GM19025 (cell line): Measurements from ENCODE around the gene TBL2.
"Not testable (repeated sequence)": the region's sequence is repeated elsewhere in the genome, so short reads cannot be mapped to it uniquely, and the experiment has no call there.

Experiments
- ATAC-seq: cut with Tn5 transposase; IDR thresholded peaks from one replicate; pipeline ENCODE4 v1.9.1; 2021; ENCODE audit warnings: mild to moderate bottlenecking, low read depth, moderate library complexity; ENCODE audit not compliant: unreplicated experiment

Gene TBL2

DNA sequence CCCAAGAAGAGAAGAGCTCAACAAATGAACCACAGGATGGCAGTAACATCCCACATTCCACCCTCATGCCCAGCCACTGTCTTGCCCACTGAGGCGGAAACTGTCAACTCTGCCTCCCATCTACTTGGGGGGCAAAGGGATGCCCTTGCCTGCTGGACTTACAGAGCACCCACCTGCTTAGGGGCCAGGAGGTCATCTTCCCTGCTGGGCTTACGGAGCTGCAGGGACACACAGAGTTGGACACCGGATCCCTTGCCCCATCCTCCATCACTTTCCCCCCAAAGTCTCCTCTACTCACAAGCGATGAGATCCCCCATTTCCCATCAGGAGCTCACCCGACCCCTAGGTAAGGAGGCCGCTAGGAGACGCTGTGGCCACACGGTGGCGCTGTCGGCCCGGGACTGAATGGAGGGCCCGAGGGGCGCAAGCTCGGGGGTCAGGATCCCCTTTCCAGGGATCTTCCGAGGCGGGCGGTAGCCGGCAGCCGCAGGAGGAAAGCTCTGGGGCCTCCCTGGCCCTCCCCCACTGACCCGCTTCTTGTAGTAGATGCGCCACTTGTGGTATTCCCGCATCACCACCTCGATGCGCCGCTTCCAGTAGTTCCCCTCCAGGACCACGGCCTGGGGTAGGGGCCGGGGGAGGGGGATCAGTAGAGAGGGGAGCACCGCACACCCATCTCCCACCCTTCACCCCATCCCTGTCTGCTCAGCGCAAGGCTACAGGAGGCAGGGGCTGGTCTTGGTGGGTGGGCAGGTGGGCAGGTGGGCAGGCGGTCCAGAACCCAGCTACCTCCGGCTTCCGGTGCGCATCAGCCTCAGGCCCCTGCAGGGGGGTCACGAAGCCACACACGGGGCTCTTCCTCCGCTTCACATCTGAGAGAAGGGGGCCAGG, 28.7 kb upstream of the TBL2 start:
- ATAC-seq: no peak

DNA sequence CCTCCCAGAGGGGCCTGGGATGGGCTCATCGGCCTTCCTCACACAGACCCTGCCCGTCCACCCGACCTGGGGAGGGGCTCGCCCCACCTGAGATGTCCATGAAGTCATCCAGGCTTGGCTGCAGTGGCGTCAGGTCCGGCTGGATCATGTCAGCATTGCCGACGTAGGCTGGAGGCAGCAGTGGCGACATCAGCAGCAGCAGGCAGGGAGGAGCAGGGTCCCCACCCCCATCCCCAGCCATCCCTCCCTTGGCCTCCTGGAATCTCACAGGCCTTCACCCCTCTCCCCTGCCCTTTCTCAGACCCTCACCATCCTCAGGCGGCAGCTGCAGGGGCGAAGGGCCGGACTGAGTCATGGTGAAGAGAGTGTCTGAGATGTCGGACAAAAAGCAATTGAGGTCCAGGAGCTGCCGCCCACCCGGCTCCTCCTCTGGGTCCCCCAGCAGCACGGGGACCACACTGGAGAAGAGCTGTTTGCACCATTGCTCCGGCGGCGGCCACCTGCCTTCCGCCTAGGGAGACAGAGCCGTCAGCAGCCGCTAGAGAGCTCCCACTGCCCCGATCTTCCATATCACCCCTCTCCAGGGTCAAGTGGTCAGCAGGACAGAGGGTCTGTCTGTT, 27.3 kb upstream of the TBL2 start:
- ATAC-seq: no peak

DNA sequence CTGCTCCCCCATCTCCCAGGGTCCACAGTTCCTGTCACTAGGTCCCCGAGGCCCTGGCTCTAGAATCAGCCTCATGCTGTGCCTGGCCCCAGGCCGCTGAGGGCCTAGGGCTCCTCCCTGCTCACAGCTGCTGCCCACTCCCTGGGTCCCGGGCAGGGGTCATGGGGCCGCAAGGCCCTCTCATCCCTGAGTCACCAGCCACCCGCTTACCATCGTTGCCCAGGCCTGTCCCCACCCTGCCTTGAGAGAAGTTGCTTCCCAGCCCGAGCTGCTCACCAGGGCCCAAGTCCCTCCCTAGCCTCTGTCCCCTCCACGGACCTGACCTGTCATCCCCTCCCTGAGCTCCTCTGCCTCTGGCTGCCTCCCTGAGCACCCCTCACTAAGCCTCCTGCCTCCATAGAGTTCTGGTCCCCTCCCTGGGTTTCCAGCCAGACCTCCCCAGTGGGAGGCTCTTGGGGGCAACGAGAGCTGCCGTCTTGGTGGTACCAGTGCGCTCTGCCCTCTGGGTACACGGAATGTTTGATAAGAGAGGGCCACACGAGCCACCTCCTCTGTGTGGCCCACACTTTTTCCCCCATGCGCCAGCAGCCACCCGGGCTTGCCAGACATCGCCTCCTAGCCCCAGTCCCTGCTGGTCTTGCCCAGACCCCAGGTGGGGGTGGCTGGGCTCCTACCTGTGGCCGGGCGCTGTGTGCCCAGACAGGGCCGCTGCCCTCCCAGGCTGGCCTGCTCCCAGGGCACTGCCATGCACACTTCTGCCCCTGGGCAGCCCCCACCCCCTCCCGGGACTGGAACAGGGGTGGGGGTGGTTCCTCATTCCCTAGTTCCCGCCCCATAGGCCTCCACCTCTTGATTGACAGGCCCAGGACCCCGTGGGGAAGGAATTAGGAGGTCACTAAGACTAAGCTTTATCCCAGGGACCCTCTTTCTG, 24.6 kb upstream of the TBL2 start:
- ATAC-seq: no peak

DNA sequence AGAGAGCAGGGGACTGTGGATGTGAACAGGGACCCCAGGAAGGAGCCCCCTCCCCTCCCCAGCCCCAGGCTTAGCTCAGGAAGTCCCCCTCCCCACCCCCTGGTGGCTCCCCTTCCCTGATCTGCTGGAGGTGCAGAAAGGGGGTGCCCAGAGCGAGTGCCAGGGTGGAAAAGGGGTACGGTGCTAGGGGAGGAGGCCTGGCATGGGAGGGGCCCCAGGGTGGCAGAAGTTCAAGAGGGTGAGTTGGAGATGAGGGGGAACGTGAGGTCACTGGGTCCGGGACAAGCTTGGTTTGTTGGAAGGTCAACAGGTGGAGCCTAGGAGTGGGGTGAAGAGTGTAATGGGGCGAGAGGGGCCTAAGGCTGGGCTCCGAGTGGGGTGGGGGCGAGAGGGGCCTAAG, 21.5 kb upstream of the TBL2 start:
- ATAC-seq: no peak

DNA sequence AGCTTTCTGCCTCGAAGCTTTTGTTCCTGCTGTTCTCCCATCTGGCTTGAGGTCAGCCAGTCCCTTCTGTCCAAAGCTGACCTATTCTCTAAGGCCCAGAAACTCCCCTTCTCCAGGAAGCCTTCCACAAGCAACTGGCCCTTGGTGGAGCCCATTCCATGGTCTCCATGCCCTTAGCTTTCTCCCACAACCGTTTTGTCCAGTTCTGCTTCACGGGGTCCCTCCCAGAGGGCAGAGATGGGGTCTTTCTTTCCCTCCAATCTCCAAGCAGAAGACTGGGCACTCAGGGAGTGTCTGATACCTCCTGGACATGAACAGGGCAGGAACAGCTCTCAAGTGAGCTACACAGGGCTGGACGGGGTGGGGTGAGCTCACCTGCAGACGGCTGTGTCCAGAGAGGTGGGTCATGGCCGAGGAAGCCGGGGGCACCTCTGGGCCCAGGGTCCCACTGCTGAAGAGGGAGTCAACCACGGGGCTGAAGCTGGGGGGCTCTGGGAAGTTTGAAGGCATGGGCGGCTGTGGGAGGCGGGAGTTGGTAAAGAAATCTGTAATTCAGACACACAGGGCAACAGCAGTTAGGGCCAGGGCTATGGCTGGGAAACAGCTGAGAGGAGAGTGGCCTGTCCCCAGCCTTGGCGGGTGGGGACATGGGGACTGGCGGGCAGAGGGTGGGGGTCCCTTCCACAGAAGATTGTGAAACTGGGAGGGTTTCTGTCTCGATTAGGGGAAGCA, 20.9 kb upstream of the TBL2 start:
- no peak for ATAC-seq

DNA sequence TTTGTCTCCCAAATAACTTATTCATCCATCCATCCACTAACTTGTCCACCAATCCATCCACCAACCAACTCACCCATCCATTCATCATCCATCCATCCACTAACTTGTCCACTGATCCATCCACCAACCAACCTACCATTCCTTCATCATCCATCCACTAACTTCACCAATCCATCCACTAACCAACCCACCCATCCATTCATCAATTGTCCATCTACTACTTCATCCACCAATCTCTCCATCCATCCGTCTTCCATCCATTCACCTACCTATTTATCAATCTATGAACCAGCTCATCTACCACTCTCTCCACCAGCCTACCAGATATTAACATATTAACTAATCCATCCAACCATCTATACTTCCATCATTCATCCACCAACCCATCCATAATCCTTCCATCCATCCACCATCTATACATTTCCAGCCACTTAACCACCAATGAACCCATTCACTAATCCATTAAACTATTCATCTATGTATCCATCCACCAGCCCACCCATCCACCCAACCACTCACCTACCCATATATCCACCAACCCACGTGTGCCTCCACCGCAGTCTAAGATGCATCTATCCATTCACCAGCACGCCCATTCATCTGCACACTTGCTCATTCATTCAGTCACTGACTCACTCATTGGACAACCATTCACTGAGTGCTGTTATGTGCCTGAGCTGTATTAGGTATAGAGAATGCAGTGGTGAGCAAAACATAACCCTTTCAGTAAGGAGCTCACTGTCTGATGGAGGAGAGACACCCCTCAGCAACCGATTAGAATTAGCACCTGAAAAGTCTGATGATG, 19.8 kb upstream of the TBL2 start:
- no peak for ATAC-seq

DNA sequence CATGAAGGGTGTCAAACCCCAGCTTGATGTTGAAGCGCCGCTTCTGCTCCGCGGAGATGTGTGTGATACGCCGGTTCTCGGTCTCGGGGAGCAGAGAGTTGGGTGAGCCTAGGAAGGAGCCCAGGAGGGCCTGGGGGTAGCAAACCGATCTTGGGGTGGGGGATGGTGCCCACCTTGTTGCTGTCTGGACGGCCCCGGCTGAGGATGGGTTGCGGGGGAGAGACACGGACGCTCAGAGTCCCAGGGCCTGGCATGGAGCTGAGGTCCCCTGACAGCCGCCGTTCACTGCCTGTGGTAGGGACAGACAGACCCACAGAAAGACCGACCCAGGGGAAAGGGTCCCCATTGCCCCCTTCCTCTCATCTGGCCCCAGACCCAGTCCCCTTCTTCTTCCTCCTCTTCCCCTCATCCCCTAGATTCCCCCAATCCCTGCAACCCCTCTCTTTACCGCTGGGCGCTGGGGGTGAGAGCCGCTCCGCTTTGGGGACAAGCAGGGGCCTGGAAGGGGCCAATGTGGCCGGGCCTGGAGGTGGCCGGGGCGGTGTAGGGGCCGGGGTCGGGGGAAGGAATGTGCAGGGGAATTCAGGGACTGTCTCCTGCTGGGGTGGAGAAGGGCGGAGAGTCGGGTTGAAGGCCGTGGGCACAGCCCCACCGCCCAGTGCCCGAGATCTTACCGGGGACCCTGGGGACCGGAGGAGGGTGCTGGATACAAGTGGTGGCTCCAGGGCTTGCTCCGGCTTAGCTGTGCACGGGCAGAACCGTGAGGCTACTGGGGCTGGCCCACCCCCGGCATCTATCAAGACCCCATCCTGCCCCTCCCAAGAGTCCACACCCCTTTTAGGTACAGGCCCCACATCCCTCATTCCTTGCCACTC, 18.0 kb upstream of the TBL2 start:
- no peak for ATAC-seq

DNA sequence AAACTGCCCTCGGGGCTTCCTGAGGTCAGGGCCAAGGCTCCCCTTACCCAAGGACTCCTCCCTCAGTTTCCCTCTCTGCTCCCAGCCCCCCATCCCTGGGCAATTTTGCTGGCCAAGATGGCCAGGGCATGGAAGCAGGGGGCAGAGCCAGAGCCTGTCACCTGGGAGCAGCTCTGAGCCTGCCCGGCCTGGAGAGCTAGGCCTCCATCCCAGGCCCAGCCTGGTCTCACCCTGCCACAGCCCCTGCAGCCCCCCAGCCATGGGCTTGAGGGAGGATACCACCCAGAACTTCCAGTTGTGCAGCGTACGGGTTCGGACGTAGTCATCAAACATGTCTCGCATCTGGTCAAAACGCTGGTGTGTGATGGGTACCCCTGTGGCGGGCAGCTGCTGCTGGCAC, 17.0 kb upstream of the TBL2 start:
- no peak for ATAC-seq

DNA sequence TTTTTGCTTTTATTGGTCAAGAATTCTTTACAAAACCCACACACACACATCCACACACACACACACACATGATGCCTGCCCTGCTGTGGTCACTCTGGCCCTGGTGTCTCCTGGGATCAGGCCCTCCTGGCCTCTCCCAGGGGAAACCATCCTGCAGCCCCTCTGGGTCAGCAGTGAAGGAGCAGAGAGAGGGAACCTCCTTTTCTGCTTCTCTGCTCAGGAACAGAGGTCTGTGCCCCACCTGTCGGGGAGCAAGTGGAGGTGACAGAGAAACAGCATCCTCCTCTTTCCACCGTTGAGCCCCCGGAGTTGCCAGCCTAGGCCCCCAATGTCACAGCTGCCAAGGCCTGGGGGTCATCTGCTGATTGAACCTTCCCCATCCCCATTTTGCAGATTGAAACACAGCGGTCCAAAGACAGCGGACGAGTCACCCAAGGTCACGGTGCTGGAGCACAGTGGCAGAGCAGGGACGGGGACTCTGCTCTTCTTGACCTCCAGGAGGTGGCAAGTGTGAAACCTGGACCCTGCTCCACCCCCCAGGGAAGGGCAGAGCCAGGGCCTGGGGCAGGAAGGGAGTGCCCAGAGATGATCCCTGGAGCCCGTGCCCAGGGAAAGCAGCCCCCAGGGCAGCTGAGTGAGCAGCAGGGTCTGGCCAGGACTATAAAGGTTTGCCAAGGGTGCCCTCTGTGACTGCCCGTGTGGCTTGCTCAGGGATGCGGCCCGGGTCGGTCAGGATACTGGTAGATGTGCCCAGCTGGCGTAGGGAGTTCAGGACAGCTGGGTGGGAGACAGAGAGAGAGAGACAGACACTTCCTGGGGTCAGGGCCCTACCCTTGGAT, 15.0 kb upstream of the TBL2 start:
- no peak for ATAC-seq

DNA sequence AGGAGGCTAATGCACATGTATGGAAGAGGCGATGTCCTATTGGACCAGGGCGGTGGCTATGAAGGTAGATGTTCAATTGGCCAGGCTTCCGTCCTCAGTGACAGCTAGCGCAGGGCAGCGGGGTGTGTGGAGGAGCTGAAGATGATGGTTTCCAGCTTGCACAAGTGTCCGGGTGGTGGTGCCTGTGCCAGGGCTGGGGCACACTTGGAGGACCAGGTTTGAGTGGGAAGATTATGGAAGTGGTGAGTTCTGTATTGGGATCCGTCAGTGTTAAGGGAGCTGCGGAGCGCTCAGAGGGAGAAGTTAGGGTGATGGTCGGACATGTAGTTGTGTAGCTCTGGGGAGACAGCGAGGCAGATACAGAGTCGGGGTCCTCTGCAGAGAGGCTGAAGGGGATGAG, 8.5 kb upstream of the TBL2 start:
- ATAC-seq: no peak

DNA sequence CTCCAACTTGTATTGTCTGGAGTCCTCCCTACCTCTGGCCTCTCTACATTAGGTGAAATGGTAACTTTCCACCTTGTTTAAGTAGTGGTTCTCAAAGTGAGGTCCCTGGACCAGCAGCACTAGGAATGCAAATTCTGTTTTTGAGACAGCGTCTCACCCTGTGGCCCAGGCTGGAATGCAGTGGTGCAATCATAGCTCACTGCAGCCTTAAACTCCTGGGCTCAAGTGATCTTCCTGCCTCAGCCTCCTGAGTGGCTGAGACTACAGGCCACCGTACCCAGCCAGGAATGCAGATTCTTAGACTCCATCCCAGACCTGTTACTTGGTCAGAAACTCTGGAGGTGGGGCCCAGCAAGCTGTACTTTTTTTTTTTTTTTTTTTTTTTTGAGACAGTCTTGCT, 6.8 kb upstream of the TBL2 start:
- no peak for ATAC-seq

DNA sequence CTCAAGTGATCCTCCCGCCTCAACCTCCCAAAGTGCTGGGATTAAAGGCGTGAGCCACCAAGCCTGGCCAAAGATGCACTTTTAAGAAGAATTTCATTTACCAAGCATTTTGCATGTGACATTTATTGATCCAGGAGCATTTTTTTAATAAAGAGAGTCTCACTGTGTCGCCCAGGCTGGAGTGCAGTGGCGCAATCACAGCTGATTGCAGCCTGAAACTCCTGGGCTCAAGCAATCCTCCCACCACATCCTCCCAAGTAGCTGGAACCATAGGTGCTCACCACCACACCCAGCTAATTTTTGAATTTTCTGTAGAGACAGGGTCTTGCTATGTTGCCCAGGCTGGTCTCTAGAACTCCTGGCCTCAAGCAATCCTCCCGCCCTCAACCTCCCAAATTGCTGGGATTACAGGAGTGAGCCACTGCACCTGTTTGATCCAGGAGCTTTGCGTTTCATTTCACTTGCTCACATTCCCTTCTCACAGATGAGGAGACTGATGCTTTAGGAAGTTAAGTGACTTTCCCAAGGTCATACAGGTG, 4.4 kb upstream of the TBL2 start:
- no peak for ATAC-seq

DNA sequence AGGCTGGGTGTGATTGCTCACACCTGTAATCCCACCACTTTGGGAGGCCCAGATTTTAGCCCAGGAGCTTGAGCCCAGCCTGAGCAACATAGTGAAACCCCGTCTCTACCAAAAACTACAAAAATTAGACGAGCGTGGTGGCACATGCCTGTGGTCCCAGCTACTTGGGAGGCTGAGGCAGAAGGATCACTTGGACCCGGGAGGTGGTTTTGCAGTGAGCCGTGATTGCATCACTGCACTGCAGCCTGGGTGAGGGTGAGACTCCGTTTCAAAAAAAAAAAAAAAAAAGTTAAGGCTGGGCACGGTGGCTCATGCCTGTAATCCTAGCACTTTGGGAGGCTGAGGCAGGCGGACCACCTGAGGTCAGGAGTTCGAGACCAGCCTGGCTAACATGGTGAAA, 2.6 kb upstream of the TBL2 start:
- not testable (repeated sequence) for ATAC-seq

DNA sequence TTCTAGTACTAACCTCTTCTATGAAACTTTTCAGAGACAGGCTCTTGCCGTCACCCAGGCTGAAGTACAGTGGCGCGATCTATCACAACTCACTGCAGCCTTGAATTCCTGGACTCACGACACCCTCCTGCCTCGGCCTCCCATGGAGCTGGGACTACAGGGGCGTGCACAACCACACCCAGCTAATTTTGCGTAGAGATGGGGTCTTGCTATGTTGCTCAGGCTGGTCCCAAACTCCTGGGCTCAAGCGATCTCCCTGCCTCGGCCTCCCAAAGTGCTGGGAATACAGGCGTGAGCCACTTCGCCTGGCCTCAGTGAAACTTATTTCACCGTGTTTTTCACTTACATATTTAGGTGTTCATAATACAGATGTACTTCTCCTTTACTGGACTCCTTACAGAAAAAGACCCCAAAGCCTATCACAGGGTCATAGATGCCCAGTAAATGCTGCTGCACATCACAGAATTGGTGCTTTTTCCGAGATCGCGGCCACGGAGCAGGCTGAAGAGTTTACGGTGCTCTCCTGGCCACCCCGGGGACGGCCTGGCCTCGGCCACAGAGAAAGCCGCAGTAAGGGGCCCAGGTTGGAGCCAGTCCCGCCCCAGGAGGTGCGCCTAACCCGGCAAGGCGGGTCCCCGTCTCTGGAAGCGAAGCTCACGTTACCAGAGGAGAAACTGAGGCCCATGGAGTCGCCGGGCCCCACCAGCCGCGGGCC, 595 bp downstream of the TBL2 start:
- ATAC-seq: peak; percentile 7

DNA sequence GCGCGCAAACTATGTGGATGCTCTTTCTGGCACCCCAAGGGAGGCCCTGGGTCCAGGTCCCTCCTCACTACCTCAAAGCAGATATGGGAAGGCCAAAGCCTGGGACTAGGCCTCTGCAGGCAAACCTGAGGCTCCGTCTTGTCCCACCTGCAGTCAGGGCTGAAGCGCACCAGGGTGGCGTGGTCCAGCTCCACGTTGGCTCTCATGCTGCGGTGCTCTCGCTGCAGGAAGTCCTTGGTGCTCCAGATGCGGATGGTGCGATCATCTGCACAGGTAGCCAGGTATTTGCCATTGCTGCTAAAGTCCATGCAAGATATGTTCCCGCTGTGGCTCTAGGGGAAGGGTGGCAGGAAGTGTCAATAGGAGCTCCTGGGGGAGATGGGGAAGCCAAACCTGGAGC, 4.6 kb downstream of the TBL2 start:
- ATAC-seq: no peak

DNA sequence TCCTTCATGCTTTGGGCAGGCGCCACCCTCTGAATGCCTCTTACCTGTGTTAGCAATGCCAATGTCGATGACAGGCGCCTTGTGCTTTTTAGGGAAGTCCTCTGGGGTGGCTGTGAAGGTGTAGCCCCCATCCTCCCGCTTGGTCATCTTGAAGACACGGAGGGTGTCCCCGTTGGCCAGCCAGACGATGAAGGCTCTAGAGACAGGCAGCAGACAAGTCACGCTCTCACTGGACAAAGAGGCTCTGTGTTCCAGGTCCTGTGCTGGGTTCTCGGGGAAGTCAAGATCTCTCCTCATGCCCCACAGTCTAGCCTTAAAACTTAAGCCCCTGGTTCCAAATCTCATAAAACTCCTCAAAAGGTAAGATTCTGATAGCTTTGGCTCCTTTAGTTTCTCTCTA, 5.1 kb downstream of the TBL2 start:
- ATAC-seq: no peak

DNA sequence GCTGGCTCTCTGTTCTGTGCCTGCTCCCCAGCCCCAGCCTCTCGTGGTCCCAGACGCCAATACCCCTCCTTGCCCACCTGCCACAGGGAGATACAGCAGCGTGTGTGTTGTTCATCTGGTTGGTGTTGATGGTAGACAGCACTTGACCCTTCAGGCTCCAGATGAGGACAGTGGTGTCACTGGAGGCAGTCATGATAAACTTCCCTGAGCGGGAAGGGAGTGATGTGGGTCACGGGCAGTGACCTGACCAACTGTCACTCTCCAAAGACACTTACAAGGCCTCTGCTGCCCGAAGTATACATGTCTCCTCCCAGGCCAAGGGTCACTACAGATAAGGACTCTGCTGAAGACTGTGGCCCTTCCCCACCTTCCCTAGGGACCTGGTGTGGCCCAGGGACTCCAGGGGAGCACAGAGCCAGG, 5.6 kb downstream of the TBL2 start:
- no peak for ATAC-seq
